Endothelial cell of umbilical vein (primary cell): ENCODE data around the gene USPL1. TPM values are rescaled to one million over a fixed set of nuclear protein-coding genes. Genes with fewer than 3 reads are reported as not detected.

ENCODE experiments used
- BruUV-seq: library from RNA; stranded (reverse); fragments of 400-500 nt; replicated peaks from 2 replicates; lab custom pipeline; 2021; lab: Mats Ljungman, UMichigan
- CTCF ChIA-PET: fragments of 300-600, 350-600 bp; sonication (Branson Sonifier 250); formaldehyde crosslinking; loops from one replicate; lab custom pipeline; 2021; ENCODE audit warnings: antibody characterized with exemption, inconsistent platforms; lab: Charles Lee
- POLR2A ChIA-PET: fragments of 300-600, 350-600 bp; sonication (Branson Sonifier 250); formaldehyde crosslinking; loops from one replicate; lab custom pipeline; 2021; ENCODE audit warnings: antibody characterized with exemption, inconsistent platforms; lab: Charles Lee
- DNase-seq: peaks from one replicate; pipeline ENCODE4 v3.0.0-alpha.2; 2011; ENCODE audit warnings: low read depth, low spot score
- FAIRE-seq: peaks from 2 replicates; lab custom pipeline; 2011; peaks lifted over from hg19 to GRCh38; lab: Jason Lieb, UNC
- H2AFZ ChIP-seq: 2 replicates; pipeline ENCODE4 v1.6.0; 2012; ENCODE audit warnings: low read depth, low read length, control low read depth, inconsistent platforms
- H3K27ac ChIP-seq: 2 replicates; pipeline ENCODE4 v1.5.1; 2011; ENCODE audit warnings: low read depth, mild to moderate bottlenecking, control low read depth, low read length, moderate library complexity; ENCODE audit not compliant: insufficient read depth
- H3K27me3 ChIP-seq, 2 experiments: 2 replicates each; pipeline versions ENCODE4 v1.6.0 to v1.6.1; 2011; ENCODE audit warnings: low read length in 2 of 2, mixed read lengths in 1 of 2; ENCODE audit not compliant: control insufficient read depth in 2 of 2, insufficient read depth in 2 of 2
- H3K36me3 ChIP-seq, 2 experiments: 2 replicates in 1 of 2; 3 replicates in 1 of 2; pipeline ENCODE4 v1.5.1; 2011; ENCODE audit warnings: low read length in 2 of 2, mild to moderate bottlenecking in 1 of 2, moderate library complexity in 1 of 2; ENCODE audit not compliant: control insufficient read depth in 2 of 2, insufficient read depth in 2 of 2; ENCODE audit errors: extremely low read depth in 1 of 2
- H3K4me1 ChIP-seq: 3 replicates; pipeline ENCODE4 v1.5.1; 2011; ENCODE audit warnings: mild to moderate bottlenecking, low read length; ENCODE audit not compliant: control insufficient read depth, insufficient read depth; ENCODE audit errors: extremely low read depth
- H3K4me2 ChIP-seq: 2 replicates; pipeline ENCODE4 v1.6.1; 2011; ENCODE audit warnings: low read length, control low read depth, mixed read lengths; ENCODE audit not compliant: insufficient read depth
- H3K4me3 ChIP-seq, 3 experiments: fragments of 200-600 bp in 1 of 3; sonication (generic), shearing (Covaris generic) in 1 of 3; replicated peaks in 1 of 3; 2 replicates each; pipeline ENCODE4 v1.5.1; 2011 to 2016; ENCODE audit warnings: control low read depth in 3 of 3, low read length in 3 of 3, mild to moderate bottlenecking in 2 of 3, inconsistent platforms in 1 of 3, low read depth in 1 of 3, moderate library complexity in 1 of 3; ENCODE audit not compliant: insufficient read depth in 1 of 3
- H3K79me2 ChIP-seq: 2 replicates; pipeline ENCODE4 v1.6.0; 2012; ENCODE audit warnings: low read length, inconsistent platforms; ENCODE audit not compliant: control insufficient read depth, insufficient read depth
- H3K9ac ChIP-seq: replicated peaks from 2 replicates; pipeline ENCODE3; 2011; ENCODE audit warnings: low read length, control low read depth; ENCODE audit not compliant: insufficient read depth; ENCODE audit errors: extremely low read depth
- H3K9me1 ChIP-seq: replicated peaks from 3 replicates; pipeline ENCODE4 v1.6.0; 2011; ENCODE audit warnings: mild to moderate bottlenecking, low read length; ENCODE audit not compliant: control insufficient read depth, insufficient read depth; ENCODE audit errors: extremely low read depth
- H3K9me3 ChIP-seq: replicated peaks from 2 replicates; pipeline ENCODE4 v1.5.1; 2012; ENCODE audit warnings: low read length, inconsistent platforms; ENCODE audit not compliant: control insufficient read depth, insufficient read depth
- H4K20me1 ChIP-seq: replicated peaks from 2 replicates; pipeline ENCODE3; 2011; ENCODE audit warnings: mild to moderate bottlenecking, low read length; ENCODE audit not compliant: control insufficient read depth, insufficient read depth; ENCODE audit errors: extremely low read depth
- CTCF ChIP-seq, 2 donors: IDR thresholded peaks; 1 replicate in 1 of 2; 2 replicates in 1 of 2; pipeline ENCODE4 v1.5.1; 2011; ENCODE audit warnings: low read length in 2 of 2, mild to moderate bottlenecking in 2 of 2, moderate library complexity in 2 of 2, control low read depth in 1 of 2, inconsistent platforms in 1 of 2, low read depth in 1 of 2; ENCODE audit not compliant: insufficient read depth in 1 of 2; ENCODE audit errors: extremely low read depth in 1 of 2
- EZH2 ChIP-seq: IDR thresholded peaks from 2 replicates; pipeline ENCODE4 v1.6.1; 2012; ENCODE audit warnings: borderline replicate concordance, low read depth, mild to moderate bottlenecking, moderate library complexity, low read length, inconsistent platforms; ENCODE audit not compliant: severe bottlenecking
- FOS ChIP-seq: IDR thresholded peaks from 2 replicates; pipeline ENCODE4 v1.6.1; 2011; ENCODE audit warnings: mild to moderate bottlenecking, low read length, moderate library complexity, borderline replicate concordance; ENCODE audit not compliant: insufficient read depth
- JUN ChIP-seq: IDR thresholded peaks from 2 replicates; pipeline ENCODE4 v1.6.1; 2011; ENCODE audit warnings: borderline replicate concordance, low read depth; ENCODE audit not compliant: insufficient read length, insufficient read depth
- POLR2A ChIP-seq: IDR thresholded peaks from 2 replicates; pipeline ENCODE4 v1.6.1; 2012; ENCODE audit warnings: low read depth, mild to moderate bottlenecking, control low read depth, low read length
- POLR2AphosphoS5 ChIP-seq: IDR thresholded peaks from 2 replicates; pipeline ENCODE4 v1.6.1; 2012; ENCODE audit warnings: low read depth, mild to moderate bottlenecking, control low read depth, low read length, moderate library complexity; ENCODE audit not compliant: insufficient read depth
- dilution Hi-C: fragments of 300-500 bp; cut with MboI; formaldehyde crosslinking; loops from one replicate; pipeline ENCODE4 v1.15.0; 2019; ENCODE audit warnings: low sequenced_read_pairs; ENCODE audit not compliant: extremely low pct_ligation_motif_present
- intact Hi-C: fragments of 100-400 bp; cut with micrococcal nuclease; formaldehyde crosslinking; loops from one replicate; pipeline ENCODE4 v1.10.0; 2022
- polyA plus RNA-seq, 4 experiments: library from polyadenylated mRNA; depleted of rRNA in 3 of 4; stranded (reverse) in 3 of 4; unstranded in 1 of 4; fragments of >200 nt; gene quantifications; 2 replicates each; pipeline versions ENCODE4 v1.2.1 to v1.2.3, GENCODE V29; 2011 to 2012; ENCODE audit warnings: missing spikeins in 1 of 4
- total RNA-seq: library from RNA; stranded (reverse); gene quantifications from 2 replicates; pipeline ENCODE4 v1.2.3, GENCODE V29; 2021
- TF ChIP-seq, protein P1 (sequence below): IDR thresholded peaks from 2 replicates; pipeline ENCODE4 v1.6.1; 2011; ENCODE audit not compliant: insufficient read depth, insufficient read length

The USPL1 gene
- total and polyA plus RNA-seq, 2 donors (not counting 3 experiments of a cell fraction or from before 2014, with no cell fraction given), result 14.6 to 21.0 TPM

DNA sequence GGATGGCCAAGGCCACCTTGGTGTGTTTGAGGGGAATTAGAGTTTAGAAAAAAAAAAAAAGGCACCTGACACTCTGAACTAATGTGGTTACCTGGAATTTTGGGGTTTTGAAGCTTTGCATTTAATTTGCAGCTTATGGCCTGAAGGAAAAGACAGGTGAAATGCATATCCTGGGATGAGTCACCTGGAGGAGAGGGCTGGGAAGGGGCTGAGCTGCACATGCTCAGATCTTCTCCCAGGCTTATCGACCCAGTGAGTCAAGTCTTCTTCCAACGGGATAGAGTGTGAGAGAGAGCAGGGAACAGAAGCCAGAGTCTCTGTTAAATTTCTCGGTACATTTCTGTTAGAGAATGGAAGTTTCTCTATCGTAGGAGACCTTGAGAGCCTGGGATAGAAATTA, 88.0 kb downstream of the USPL1 start:
- Histone ChIP-seq H3K9me3 (no peaks in the 10 kb centered on the region), H4K20me1 (no peaks in the 10 kb centered on the region), H3K27ac (no peak overlapping the region), H3K79me2 (no peaks in the 10 kb centered on the region), H3K36me3 (no peaks in the 10 kb centered on the region), H3K4me3 (no peak overlapping the region), H3K4me1 (peaks cover 14% of the 10 kb centered on the region), H2AFZ (no peak overlapping the region), H3K4me2 (no peak overlapping the region), H3K9me1 (no peaks in the 10 kb centered on the region), H3K27me3 (no peaks in the 10 kb centered on the region), H3K9ac (no peak overlapping the region)
- POLR2A ChIA-PET, result no interaction called here
- TF ChIP-seq JUN (no peak), POLR2A (no peak), FOS (no peak), POLR2AphosphoS5 (no peak), CTCF (IDR thresholded peaks at IDR 0.05; ENCODE audit: extremely low read depth in 1 of 2, insufficient read depth in 1 of 2, low read depth in 1 of 2, low read length in 2 of 2) (no peak), EZH2 (no peak)
- TF ChIP-seq, protein P1, sequence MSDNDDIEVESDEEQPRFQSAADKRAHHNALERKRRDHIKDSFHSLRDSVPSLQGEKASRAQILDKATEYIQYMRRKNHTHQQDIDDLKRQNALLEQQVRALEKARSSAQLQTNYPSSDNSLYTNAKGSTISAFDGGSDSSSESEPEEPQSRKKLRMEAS, result no peak
- CTCF ChIA-PET, result interaction anchor here (2.3 kb wide), 1 partner anchor 87 kb away, joined by 8 read pairs; no protein-coding TSS in a partner anchor
- intact Hi-C loops, result no loop called here
- DNase-seq (no peak), FAIRE-seq (no peak)
- no TSS peak for BruUV-seq
- dilution Hi-C loops, result no loop called here
